GM10847 (cell line): ENCODE results near the gene KCND1.
A peak's percentile ranks its signal among the peaks of the same experiment; 100 is the strongest.

Experiments
- POLR2A ChIP-seq: IDR thresholded peaks from 2 replicates; pipeline ENCODE4 v1.6.1; 2011; ENCODE audit not compliant: insufficient read length; ENCODE audit errors: extremely low read depth

KCND1 gene

DNA sequence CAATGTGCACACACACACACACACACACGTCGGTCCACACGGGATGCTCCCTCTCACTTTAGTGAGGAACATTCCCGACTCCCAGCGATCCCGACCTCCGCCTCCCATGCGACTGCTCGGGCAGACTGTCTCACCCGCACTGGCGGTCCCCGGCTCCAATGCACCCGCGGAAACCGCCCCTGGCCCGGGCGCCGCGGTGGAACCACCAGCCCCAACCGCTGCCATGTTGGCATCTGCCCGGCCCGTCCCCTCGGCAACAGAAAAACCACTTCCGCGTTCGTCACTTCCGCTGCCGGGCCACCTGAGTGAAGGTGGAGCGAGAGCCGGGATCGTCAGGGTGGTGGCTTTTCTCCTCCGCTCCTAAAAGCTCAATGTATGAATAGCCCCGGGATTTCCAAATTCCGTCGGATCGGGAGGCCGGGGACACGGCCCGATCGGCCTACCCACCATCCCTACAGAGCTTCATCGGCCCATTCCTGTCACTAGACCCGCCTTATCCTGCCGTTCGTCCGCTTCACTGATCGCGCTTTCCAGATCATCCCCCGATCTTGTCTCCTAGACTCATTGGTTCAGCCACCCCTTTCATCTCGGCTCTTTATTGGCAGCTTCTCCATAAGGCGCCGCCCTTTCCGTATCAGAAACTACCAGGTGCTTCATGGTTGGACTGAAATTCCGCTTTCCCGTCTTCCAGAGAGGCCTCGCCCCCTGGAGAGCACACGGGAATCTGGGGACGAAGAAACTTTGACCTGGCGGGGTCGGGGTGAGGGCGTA, 60.0 kb downstream of the KCND1 start, which contains the start of gene SLC35A2:
SLC35A2 (minus strand) TSS at position 235 of the 771 bp plus-strand sequence; CDS start at position 225, 10 bp downstream.
- peak; percentile 50 for TF ChIP-seq POLR2A
